Measurements from ENCODE around the gene CST3. TPM values are rescaled to one million over a fixed set of nuclear protein-coding genes. Genes with fewer than 3 reads are reported as not detected.

CST3 gene, protein sequence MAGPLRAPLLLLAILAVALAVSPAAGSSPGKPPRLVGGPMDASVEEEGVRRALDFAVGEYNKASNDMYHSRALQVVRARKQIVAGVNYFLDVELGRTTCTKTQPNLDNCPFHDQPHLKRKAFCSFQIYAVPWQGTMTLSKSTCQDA
- polyA plus RNA-seq (2011; rRNA removed): 136 and 179 TPM in 2 replicates
- 417 and 498 TPM in 2 replicates for polyA plus RNA-seq (2012; cell fraction: cytosol; rRNA removed)
- polyA plus RNA-seq (2012; cell fraction: nucleus; rRNA removed): 319 and 414 TPM in 2 replicates
- polyA plus RNA-seq (2017; fragmentation: RNase III; extraction: RNeasy Plus Mini Kit Qiagen cat#74134 plus additional on column Dnase treatment): 229 to 259 TPM (median 238 TPM) in 3 replicates
- 217 and 218 TPM in 2 replicates for polyA minus RNA-seq (2011; rRNA and poly(A)+ RNA removed)

DNA sequence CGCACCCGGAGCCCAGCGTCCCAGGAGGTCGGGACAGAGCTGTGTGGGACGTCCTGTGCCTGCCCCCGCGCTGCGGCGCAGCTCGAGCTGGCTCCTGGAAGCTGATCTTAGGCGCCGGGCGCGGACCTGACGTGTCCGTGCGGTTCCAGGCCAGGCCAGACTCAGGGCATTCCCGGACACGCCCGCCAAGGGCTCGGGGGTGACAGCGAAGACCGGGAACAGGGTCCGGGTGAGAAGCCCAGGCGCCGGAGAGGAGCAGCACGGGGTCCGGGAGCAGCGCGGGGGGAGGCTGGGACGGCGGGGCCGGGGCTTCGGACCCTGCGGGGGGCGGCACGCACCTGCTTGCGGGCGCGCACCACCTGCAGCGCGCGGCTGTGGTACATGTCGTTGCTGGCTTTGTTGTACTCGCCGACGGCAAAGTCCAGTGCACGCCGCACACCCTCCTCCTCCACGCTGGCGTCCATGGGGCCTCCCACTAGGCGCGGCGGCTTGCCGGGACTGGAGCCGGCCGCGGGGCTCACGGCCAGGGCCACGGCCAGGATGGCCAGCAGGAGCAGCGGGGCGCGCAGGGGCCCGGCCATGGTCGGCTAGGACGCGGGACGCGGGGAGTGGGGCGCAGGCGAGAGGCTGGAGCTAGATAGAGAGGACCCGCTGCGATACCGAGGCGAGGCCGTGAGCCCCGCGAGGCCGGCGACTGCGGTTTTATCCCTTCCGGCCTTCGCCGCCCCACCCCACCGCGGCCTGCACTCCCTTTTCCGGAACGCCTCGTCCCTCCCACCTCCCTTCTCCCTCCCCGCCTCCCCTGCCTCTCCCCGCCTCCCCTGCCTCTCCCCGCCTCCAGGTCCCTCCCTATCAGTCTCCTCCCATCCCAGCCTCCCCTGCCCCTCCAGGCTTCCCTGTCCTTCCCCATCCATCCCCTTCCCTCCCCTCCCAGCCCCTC, at the start of gene CST3:
TSS of gene CST3 (minus strand) at position 674 of the 940 bp plus-strand sequence. CDS start at position 581, 93 bp downstream.
- peak within 1 kb of the TSS; percentile 95 for H3K4me3 ChIP-seq
- peaks cover 15% of the 10 kb centered on the region for H3K4me1 ChIP-seq
- H3K4me2 ChIP-seq: peak within 1 kb of the TSS; percentile 90
- under 1% methylated on average over 48 of the region's 92 CpGs for WGBS (ENCODE audit: missing lambda C conversion rate)
- DNase-seq (ENCODE audit: low read depth in 1 of 2, low spot score in 1 of 2): peak; percentile 91 to 97
- no peak for FAIRE-seq
- peak; percentile 85 to 93 for ATAC-seq
- peak within 1 kb of the TSS; percentile 94 to 99 for H3K27ac ChIP-seq
- POLR2A ChIA-PET: interaction anchor here (0.6 to 2.0 kb wide), 8 partner anchors 8 to 276 kb away, joined by 3 to 19 read pairs (median 3); partner anchors contain the start of gene GZF1
- CTCF ChIA-PET: interaction anchor here (1.0 to 1.3 kb wide), 3 partner anchors 17 to 196 kb away, joined by 4 to 10 read pairs (median 5); no protein-coding TSS in a partner anchor
- no peaks in the 10 kb centered on the region for H3K9me3 ChIP-seq
- no peak for TF ChIP-seq HEYL (CRISPR knock-in tag; IDR thresholded peaks at IDR 0.05)
- TF ChIP-seq, protein P1, sequence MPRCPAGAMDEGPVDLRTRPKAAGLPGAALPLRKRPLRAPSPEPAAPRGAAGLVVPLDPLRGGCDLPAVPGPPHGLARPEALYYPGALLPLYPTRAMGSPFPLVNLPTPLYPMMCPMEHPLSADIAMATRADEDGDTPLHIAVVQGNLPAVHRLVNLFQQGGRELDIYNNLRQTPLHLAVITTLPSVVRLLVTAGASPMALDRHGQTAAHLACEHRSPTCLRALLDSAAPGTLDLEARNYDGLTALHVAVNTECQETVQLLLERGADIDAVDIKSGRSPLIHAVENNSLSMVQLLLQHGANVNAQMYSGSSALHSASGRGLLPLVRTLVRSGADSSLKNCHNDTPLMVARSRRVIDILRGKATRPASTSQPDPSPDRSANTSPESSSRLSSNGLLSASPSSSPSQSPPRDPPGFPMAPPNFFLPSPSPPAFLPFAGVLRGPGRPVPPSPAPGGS (IDR thresholded peaks at IDR 0.05): peak; percentile 98
- TF ChIP-seq SMC3 (IDR thresholded peaks at IDR 0.05): no peak; the same call in 2 of the 3 replicates
- TF ChIP-seq, protein P2, sequence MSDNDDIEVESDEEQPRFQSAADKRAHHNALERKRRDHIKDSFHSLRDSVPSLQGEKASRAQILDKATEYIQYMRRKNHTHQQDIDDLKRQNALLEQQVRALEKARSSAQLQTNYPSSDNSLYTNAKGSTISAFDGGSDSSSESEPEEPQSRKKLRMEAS (IDR thresholded peaks at IDR 0.05): peak; percentile 73; the same call in 1 of the 2 replicates
- TF ChIP-seq SREBF2 (IDR thresholded peaks at IDR 0.05): no peak
- TF ChIP-seq CBX2 (IDR thresholded peaks at IDR 0.05; ENCODE audit: borderline replicate concordance, low read depth): no peak
- TF ChIP-seq, protein P3, sequence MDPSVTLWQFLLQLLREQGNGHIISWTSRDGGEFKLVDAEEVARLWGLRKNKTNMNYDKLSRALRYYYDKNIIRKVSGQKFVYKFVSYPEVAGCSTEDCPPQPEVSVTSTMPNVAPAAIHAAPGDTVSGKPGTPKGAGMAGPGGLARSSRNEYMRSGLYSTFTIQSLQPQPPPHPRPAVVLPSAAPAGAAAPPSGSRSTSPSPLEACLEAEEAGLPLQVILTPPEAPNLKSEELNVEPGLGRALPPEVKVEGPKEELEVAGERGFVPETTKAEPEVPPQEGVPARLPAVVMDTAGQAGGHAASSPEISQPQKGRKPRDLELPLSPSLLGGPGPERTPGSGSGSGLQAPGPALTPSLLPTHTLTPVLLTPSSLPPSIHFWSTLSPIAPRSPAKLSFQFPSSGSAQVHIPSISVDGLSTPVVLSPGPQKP (IDR thresholded peaks at IDR 0.05; ENCODE audit: low read depth, low read length): no peak
- TF ChIP-seq FOSB (CRISPR knock-in tag; IDR thresholded peaks at IDR 0.05): no peak
- no peak for TF ChIP-seq TP53 (CRISPR knock-in tag; IDR thresholded peaks at IDR 0.05)
- no peak for TF ChIP-seq ZC3H11A (IDR thresholded peaks at IDR 0.05)
- TF ChIP-seq CBX8 (IDR thresholded peaks at IDR 0.05): no peak
- no peak for TF ChIP-seq ZNF302 (CRISPR knock-in tag; IDR thresholded peaks at IDR 0.05)
- no peak for TF ChIP-seq KDM5A (IDR thresholded peaks at IDR 0.05)
- TF ChIP-seq, protein P4, sequence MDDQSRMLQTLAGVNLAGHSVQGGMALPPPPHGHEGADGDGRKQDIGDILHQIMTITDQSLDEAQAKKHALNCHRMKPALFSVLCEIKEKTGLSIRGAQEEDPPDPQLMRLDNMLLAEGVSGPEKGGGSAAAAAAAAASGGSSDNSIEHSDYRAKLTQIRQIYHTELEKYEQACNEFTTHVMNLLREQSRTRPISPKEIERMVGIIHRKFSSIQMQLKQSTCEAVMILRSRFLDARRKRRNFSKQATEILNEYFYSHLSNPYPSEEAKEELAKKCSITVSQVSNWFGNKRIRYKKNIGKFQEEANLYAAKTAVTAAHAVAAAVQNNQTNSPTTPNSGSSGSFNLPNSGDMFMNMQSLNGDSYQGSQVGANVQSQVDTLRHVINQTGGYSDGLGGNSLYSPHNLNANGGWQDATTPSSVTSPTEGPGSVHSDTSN (IDR thresholded peaks at IDR 0.05): 0 out of 2 replicates have a peak, but pooled peaks have one; percentile 11
- TF ChIP-seq, protein P5, sequence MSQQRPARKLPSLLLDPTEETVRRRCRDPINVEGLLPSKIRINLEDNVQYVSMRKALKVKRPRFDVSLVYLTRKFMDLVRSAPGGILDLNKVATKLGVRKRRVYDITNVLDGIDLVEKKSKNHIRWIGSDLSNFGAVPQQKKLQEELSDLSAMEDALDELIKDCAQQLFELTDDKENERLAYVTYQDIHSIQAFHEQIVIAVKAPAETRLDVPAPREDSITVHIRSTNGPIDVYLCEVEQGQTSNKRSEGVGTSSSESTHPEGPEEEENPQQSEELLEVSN (IDR thresholded peaks at IDR 0.05; ENCODE audit: borderline replicate concordance, low read depth): 0 out of 2 replicates have a peak, but pooled peaks have one; percentile 61
- TF ChIP-seq RAD21 (conservative IDR thresholded peaks at IDR 0.05 in 1 of 2, IDR thresholded peaks at IDR 0.05 in 1 of 2): no peak
- no peak for TF ChIP-seq EHMT2 (IDR thresholded peaks at IDR 0.05; ENCODE audit: low read depth)
- TF ChIP-seq RFX5 (IDR thresholded peaks at IDR 0.05): no peak
- TF ChIP-seq JUNB (IDR thresholded peaks at IDR 0.05): no peak
- TF ChIP-seq KDM1A (IDR thresholded peaks at IDR 0.05; ENCODE audit: low read depth): no peak
- no peak for TF ChIP-seq ESRRA (IDR thresholded peaks at IDR 0.05; ENCODE audit: borderline replicate concordance, low read length)
- peak; percentile 87 to 97 for TF ChIP-seq JUN (IDR thresholded peaks at IDR 0.05)
- no peak for TF ChIP-seq ZSCAN20 (CRISPR knock-in tag; IDR thresholded peaks at IDR 0.05)
- TF ChIP-seq POLR2AphosphoS2 (conservative IDR thresholded peaks at IDR 0.05; ENCODE audit: low read length): no peak
- 0 out of 2 replicates have a peak, but pooled peaks have one; percentile 13 for TF ChIP-seq GATA3 (IDR thresholded peaks at IDR 0.05; ENCODE audit: borderline replicate concordance)
- TF ChIP-seq MAFK (IDR thresholded peaks at IDR 0.05; ENCODE audit: partially characterized antibody): no peak
- no peak for TF ChIP-seq NFE2L2 (conservative IDR thresholded peaks at IDR 0.05; ENCODE audit: low read length)
- TF ChIP-seq POLR2A (IDR thresholded peaks at IDR 0.05; ENCODE audit: low read length): peak; percentile 99
- TF ChIP-seq RNF2 (IDR thresholded peaks at IDR 0.05; ENCODE audit: borderline replicate concordance, low read depth): no peak
- TF ChIP-seq, protein P6, sequence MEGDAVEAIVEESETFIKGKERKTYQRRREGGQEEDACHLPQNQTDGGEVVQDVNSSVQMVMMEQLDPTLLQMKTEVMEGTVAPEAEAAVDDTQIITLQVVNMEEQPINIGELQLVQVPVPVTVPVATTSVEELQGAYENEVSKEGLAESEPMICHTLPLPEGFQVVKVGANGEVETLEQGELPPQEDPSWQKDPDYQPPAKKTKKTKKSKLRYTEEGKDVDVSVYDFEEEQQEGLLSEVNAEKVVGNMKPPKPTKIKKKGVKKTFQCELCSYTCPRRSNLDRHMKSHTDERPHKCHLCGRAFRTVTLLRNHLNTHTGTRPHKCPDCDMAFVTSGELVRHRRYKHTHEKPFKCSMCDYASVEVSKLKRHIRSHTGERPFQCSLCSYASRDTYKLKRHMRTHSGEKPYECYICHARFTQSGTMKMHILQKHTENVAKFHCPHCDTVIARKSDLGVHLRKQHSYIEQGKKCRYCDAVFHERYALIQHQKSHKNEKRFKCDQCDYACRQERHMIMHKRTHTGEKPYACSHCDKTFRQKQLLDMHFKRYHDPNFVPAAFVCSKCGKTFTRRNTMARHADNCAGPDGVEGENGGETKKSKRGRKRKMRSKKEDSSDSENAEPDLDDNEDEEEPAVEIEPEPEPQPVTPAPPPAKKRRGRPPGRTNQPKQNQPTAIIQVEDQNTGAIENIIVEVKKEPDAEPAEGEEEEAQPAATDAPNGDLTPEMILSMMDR (IDR thresholded peaks at IDR 0.05): no peak
- no peak for TF ChIP-seq ZFP36 (IDR thresholded peaks at IDR 0.05; ENCODE audit: borderline replicate concordance, partially characterized antibody)
- TF ChIP-seq MYC (IDR thresholded peaks at IDR 0.05; ENCODE audit: borderline replicate concordance, low read length): peak; percentile 30; the same call in 1 of the 2 replicates
- no peak for TF ChIP-seq NR3C1 (IDR thresholded peaks at IDR 0.05)
- no peak for TF ChIP-seq MAZ (IDR thresholded peaks at IDR 0.05; ENCODE audit: borderline replicate concordance, low read depth, low read length)
